Body of pancreas (tissue), 4 donors: ENCODE data around the gene HSF4.

ENCODE experiments used
- CTCF ChIP-seq, 7 experiments: fragments of 450-650 bp in 4 of 7; fragments of 200-600 bp in 3 of 7; sonication (generic) in 3 of 7; IDR thresholded peaks; one replicate each; pipeline ENCODE4 v1.5.1; 2016 to 2019; ENCODE audit warnings: antibody characterized with exemption in 7 of 7
- POLR2A ChIP-seq, 3 donors: fragments of 450-650 bp; IDR thresholded peaks; one replicate each; pipeline ENCODE4 v1.6.1; 2016; ENCODE audit warnings: antibody characterized with exemption in 3 of 3, mild to moderate bottlenecking in 2 of 3

- TF ChIP-seq CTCF (IDR thresholded peaks at IDR 0.05) (no peak), POLR2A (IDR thresholded peaks at IDR 0.05) (no peak)
Observed at GRCh38 chr16:67145746-67146145, 18.8 kb upstream of the HSF4 start.
